ENCODE measurements around the gene LPO.

The LPO gene

GRCh38 chr17:58228679-58229078, 9.7 kb upstream of the LPO start:
- no peak for TF ChIP-seq CTCF (IDR thresholded peaks at IDR 0.05; ENCODE audit: control insufficient read depth, extremely low read depth, insufficient read depth)

GRCh38 chr17:58229384-58229783, 9.0 kb upstream of the LPO start:
- DNase-seq (ENCODE audit: low read depth) = no peak
- TF ChIP-seq CTCF (IDR thresholded peaks at IDR 0.05; ENCODE audit: control insufficient read depth, extremely low read depth, insufficient read depth) = no peak
- no peak overlapping the region for H3K4me3 ChIP-seq (ENCODE audit: low read depth, low read length)

More at GRCh38 chr17:58228679-58229078, 9.7 kb upstream of the LPO start:
- no peak overlapping the region for H3K4me3 ChIP-seq (ENCODE audit: low read depth, low read length)
- DNase-seq (ENCODE audit: low read depth) = no peak

GRCh38 chr17:58229881-58230280, 8.5 kb upstream of the LPO start:
- no peak overlapping the region for H3K4me3 ChIP-seq (ENCODE audit: low read depth, low read length)
- no peak for DNase-seq (ENCODE audit: low read depth)
- TF ChIP-seq CTCF (IDR thresholded peaks at IDR 0.05; ENCODE audit: control insufficient read depth, extremely low read depth, insufficient read depth) = no peak

- no peak overlapping the region for H3K4me3 ChIP-seq (ENCODE audit: low read depth, low read length)
- TF ChIP-seq CTCF (IDR thresholded peaks at IDR 0.05; ENCODE audit: control insufficient read depth, extremely low read depth, insufficient read depth) = no peak
- no peak for DNase-seq (ENCODE audit: low read depth)
Observed at GRCh38 chr17:58231641-58232040, 6.7 kb upstream of the LPO start.

GRCh38 chr17:58232707-58233156, 5.7 kb upstream of the LPO start:
- no peak for DNase-seq (ENCODE audit: low read depth)
- H3K4me3 ChIP-seq (ENCODE audit: low read depth, low read length) = no peak overlapping the region

GRCh38 chr17:58233543-58233942, 4.8 kb upstream of the LPO start:
- TF ChIP-seq CTCF (IDR thresholded peaks at IDR 0.05; ENCODE audit: control insufficient read depth, extremely low read depth, insufficient read depth) = no peak
- no peak overlapping the region for H3K4me3 ChIP-seq (ENCODE audit: low read depth, low read length)
- no peak for DNase-seq (ENCODE audit: low read depth)

More at GRCh38 chr17:58232707-58233156, 5.7 kb upstream of the LPO start:
- no peak for TF ChIP-seq CTCF (IDR thresholded peaks at IDR 0.05; ENCODE audit: control insufficient read depth, extremely low read depth, insufficient read depth)

GRCh38 chr17:58234512-58234911, 3.9 kb upstream of the LPO start:
- DNase-seq (ENCODE audit: low read depth) = no peak
- H3K4me3 ChIP-seq (ENCODE audit: low read depth, low read length) = no peak overlapping the region
- TF ChIP-seq CTCF (IDR thresholded peaks at IDR 0.05; ENCODE audit: control insufficient read depth, extremely low read depth, insufficient read depth) = no peak
